SK-N-SH treated with all-trans-retinoic acid at 6 μM for 48 hours (cell line): Measurements from ENCODE around the gene RTN1.

Source experiments
- ATAC-seq: fragments of 200-7000 bp; cut with Tn5 transposase; 3 replicates; pipeline ENCODE4 v1.9.1; 2020; ENCODE audit warnings: mild to moderate bottlenecking, moderate library complexity
- BACH2 ChIP-seq: fragments of 250-450 bp; sonication (Bioruptor Pico); IDR thresholded peaks from 2 replicates; pipeline ENCODE4 v1.9.0; 2021; ENCODE audit warnings: mild to moderate bottlenecking, borderline replicate concordance
- CSDC2 ChIP-seq: fragments of 250-450 bp; sonication (Bioruptor Pico); IDR thresholded peaks from 2 replicates; pipeline ENCODE4 v1.5.0; 2020; ENCODE audit warnings: mild to moderate bottlenecking, moderate library complexity
- ESRRG ChIP-seq: fragments of 250-450 bp; sonication (Bioruptor Pico); IDR thresholded peaks from 2 replicates; pipeline ENCODE4 v1.6.1; 2021; ENCODE audit warnings: mild to moderate bottlenecking
- ISL1 ChIP-seq: fragments of 250-450 bp; sonication (Bioruptor Pico); IDR thresholded peaks from 2 replicates; pipeline ENCODE4 v2.1.2; 2022; ENCODE audit warnings: mild to moderate bottlenecking, moderate library complexity
- OSR1 ChIP-seq: fragments of 250-450 bp; sonication (Bioruptor Pico); IDR thresholded peaks from 2 replicates; pipeline ENCODE4 v1.8.0; 2022; ENCODE audit warnings: moderate library complexity, mild to moderate bottlenecking, inconsistent platforms
- PPARA ChIP-seq: fragments of 250-450 bp; sonication (Bioruptor Pico); IDR thresholded peaks from 2 replicates; pipeline ENCODE4 v1.5.0; 2020; ENCODE audit warnings: mild to moderate bottlenecking, borderline replicate concordance
- SNAI2 ChIP-seq: fragments of 250-450 bp; sonication (Bioruptor Pico); IDR thresholded peaks from 2 replicates; pipeline ENCODE4 v1.5.0; 2020; ENCODE audit warnings: mild to moderate bottlenecking, moderate library complexity
- TCF4 ChIP-seq: fragments of 250-450 bp; sonication (Bioruptor Pico); IDR thresholded peaks from 2 replicates; pipeline ENCODE4 v1.8.0; 2021; ENCODE audit warnings: mild to moderate bottlenecking, moderate library complexity, borderline replicate concordance
- TOX ChIP-seq: fragments of 250-450 bp; sonication (Bioruptor Pico); IDR thresholded peaks from 2 replicates; pipeline ENCODE4 v1.8.0; 2021; ENCODE audit warnings: mild to moderate bottlenecking, moderate library complexity, borderline replicate concordance
- ZC3H10 ChIP-seq: fragments of 250-450 bp; sonication (Bioruptor Pico); IDR thresholded peaks from 2 replicates; pipeline ENCODE4 v1.5.1; 2021; ENCODE audit warnings: mild to moderate bottlenecking, moderate library complexity
- ZFP3 ChIP-seq: fragments of 250-450 bp; sonication (Bioruptor Pico); IDR thresholded peaks from 2 replicates; pipeline ENCODE4 v1.5.0; 2020; ENCODE audit warnings: mild to moderate bottlenecking, moderate library complexity
- ZFP30 ChIP-seq: fragments of 450-650 bp; formaldehyde crosslinking; IDR thresholded peaks from 2 replicates; pipeline ENCODE4 v1.5.0; 2022; ENCODE audit warnings: mild to moderate bottlenecking, moderate library complexity
- ZNF565 ChIP-seq: fragments of 450-650 bp; formaldehyde crosslinking; conservative IDR thresholded peaks from 2 replicates; pipeline ENCODE4 v1.5.0; 2020; ENCODE audit warnings: low read depth, mild to moderate bottlenecking, moderate library complexity
- ZNF70 ChIP-seq: fragments of 450-650 bp; formaldehyde crosslinking; IDR thresholded peaks from 2 replicates; pipeline ENCODE4 v1.5.0; 2020; ENCODE audit warnings: mild to moderate bottlenecking, moderate library complexity
- ZNF8 ChIP-seq: fragments of 450-650 bp; formaldehyde crosslinking; IDR thresholded peaks from 2 replicates; pipeline ENCODE4 v1.5.0; 2020; ENCODE audit warnings: mild to moderate bottlenecking, moderate library complexity
- TF ChIP-seq, protein P1 (sequence below): fragments of 250-450 bp; sonication (Bioruptor Pico); IDR thresholded peaks from 2 replicates; pipeline ENCODE4 v1.5.0; 2020; ENCODE audit warnings: mild to moderate bottlenecking, moderate library complexity
- TF ChIP-seq, protein P2 (sequence below): fragments of 250-450 bp; sonication (Bioruptor Pico); IDR thresholded peaks from 2 replicates; pipeline ENCODE4 v1.8.0; 2020; ENCODE audit warnings: mild to moderate bottlenecking, moderate library complexity, borderline replicate concordance
- TF ChIP-seq, protein P3 (sequence below): fragments of 250-450 bp; sonication (Bioruptor Pico); IDR thresholded peaks from 2 replicates; pipeline ENCODE4 v1.5.1; 2020; ENCODE audit warnings: low read depth, mild to moderate bottlenecking, moderate library complexity

The RTN1 gene

DNA sequence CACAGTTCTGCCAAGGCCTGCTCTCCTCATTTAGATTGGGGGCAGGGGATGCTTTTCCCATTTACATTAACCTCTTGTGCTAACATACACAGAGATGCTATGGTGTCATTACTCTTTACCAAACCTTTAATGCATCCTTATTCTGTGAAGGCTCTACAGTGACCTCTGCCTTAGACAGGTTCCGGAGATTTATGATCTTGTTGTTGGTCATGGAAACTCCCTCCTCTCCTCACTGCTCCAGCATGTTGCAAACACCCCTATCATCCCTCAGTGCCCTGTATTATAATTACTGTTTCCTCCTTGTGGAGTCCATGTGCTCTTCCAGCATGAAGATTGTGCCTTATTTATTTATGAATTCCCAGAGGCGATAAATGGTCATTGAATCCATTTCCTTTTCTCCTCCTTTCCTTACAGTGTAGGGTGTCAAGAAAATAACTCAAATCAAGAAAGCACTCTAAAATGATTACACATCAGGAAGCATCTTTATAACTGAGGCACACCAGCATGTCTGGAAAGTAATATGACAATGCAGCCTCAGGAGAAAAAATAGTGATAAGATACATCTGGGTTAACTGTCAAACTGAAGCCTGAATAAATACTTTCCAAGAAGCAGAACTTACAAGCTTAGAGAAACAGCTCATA lies 37.8 kb downstream of the RTN1 start:
- TF ChIP-seq, protein P1, sequence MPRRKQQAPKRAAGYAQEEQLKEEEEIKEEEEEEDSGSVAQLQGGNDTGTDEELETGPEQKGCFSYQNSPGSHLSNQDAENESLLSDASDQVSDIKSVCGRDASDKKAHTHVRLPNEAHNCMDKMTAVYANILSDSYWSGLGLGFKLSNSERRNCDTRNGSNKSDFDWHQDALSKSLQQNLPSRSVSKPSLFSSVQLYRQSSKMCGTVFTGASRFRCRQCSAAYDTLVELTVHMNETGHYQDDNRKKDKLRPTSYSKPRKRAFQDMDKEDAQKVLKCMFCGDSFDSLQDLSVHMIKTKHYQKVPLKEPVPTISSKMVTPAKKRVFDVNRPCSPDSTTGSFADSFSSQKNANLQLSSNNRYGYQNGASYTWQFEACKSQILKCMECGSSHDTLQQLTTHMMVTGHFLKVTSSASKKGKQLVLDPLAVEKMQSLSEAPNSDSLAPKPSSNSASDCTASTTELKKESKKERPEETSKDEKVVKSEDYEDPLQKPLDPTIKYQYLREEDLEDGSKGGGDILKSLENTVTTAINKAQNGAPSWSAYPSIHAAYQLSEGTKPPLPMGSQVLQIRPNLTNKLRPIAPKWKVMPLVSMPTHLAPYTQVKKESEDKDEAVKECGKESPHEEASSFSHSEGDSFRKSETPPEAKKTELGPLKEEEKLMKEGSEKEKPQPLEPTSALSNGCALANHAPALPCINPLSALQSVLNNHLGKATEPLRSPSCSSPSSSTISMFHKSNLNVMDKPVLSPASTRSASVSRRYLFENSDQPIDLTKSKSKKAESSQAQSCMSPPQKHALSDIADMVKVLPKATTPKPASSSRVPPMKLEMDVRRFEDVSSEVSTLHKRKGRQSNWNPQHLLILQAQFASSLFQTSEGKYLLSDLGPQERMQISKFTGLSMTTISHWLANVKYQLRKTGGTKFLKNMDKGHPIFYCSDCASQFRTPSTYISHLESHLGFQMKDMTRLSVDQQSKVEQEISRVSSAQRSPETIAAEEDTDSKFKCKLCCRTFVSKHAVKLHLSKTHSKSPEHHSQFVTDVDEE (CRISPR knock-in tag), result no peak
- no peak for TF ChIP-seq ESRRG (CRISPR knock-in tag)
- TF ChIP-seq ZNF8, result no peak
- TF ChIP-seq ZC3H10, result no peak
- TF ChIP-seq TOX (CRISPR knock-in tag), result no peak
- no peak for TF ChIP-seq ZNF70 (CRISPR knock-in tag)
- no peak for TF ChIP-seq OSR1 (CRISPR knock-in tag)
- TF ChIP-seq ZNF565 (CRISPR knock-in tag), result no peak
- no peak for TF ChIP-seq ZFP30 (CRISPR knock-in tag)
- TF ChIP-seq BACH2 (CRISPR knock-in tag), result no peak
- TF ChIP-seq, all 23 proteins: peak for 0
- no peak for ATAC-seq

DNA sequence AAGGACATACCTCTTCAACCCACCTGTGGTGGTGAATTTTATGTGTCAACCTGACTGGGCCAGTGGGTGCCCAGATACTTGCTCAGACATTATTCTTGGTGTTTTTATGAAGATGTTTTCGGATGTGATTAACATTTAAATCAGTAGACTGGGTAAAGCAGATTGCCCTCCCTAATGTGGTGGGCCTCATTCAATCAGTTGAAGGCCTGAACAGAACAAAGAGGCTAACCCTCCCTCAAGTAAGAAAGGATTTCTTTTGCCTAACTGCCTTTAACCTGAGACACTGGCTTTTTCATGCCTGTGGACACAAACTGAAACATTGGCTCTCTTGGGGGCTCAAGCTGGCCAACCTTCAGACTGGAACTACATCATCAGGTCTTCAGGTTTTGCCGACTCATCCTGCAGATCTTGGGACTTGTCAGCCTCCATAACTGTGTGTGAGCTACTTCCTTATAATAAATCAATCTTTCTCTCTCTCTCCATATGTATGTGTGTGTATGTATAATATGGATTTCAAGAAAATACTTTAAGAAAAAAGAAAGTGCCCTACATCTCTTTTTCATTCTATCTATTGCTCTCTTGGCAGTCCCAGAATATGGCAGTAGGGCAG lies 39.4 kb downstream of the RTN1 start:
- ATAC-seq, result no peak
- TF ChIP-seq ZC3H10, result no peak

DNA sequence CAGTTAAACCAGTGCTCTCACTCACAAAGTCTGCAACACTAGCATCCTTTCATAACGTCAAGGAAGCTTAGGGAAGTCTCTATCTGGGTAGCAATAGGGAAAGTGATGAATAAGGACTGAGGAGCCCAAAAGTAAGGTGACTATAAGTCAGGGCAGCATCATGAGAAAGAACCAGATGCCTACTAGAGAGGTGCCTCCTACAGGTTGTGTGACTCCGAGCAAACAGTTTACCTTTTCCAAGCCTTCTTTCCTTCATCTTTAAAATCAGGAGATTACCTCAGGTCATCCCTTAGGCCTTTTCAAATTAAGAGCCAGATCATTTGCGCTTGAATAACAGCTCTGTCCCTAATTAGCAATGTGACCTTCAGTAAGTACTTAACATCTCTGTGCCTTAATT lies 40.2 kb downstream of the RTN1 start:
- TF ChIP-seq ISL1 (CRISPR knock-in tag), result no peak
- no peak for TF ChIP-seq ZFP3 (CRISPR knock-in tag)
- no peak for TF ChIP-seq ZNF70 (CRISPR knock-in tag)
- TF ChIP-seq, protein P2, sequence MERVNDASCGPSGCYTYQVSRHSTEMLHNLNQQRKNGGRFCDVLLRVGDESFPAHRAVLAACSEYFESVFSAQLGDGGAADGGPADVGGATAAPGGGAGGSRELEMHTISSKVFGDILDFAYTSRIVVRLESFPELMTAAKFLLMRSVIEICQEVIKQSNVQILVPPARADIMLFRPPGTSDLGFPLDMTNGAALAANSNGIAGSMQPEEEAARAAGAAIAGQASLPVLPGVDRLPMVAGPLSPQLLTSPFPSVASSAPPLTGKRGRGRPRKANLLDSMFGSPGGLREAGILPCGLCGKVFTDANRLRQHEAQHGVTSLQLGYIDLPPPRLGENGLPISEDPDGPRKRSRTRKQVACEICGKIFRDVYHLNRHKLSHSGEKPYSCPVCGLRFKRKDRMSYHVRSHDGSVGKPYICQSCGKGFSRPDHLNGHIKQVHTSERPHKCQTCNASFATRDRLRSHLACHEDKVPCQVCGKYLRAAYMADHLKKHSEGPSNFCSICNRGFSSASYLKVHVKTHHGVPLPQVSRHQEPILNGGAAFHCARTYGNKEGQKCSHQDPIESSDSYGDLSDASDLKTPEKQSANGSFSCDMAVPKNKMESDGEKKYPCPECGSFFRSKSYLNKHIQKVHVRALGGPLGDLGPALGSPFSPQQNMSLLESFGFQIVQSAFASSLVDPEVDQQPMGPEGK (CRISPR knock-in tag), result no peak
- no peak for TF ChIP-seq ZNF565 (CRISPR knock-in tag)
- no peak for TF ChIP-seq PPARA (CRISPR knock-in tag)
- no peak for TF ChIP-seq ESRRG (CRISPR knock-in tag)
- TF ChIP-seq CSDC2 (CRISPR knock-in tag), result no peak
- TF ChIP-seq TCF4 (CRISPR knock-in tag), result no peak
- TF ChIP-seq SNAI2 (CRISPR knock-in tag), result no peak
- TF ChIP-seq ZC3H10, result no peak
- no peak for TF ChIP-seq ZFP30 (CRISPR knock-in tag)
- TF ChIP-seq, protein P3, sequence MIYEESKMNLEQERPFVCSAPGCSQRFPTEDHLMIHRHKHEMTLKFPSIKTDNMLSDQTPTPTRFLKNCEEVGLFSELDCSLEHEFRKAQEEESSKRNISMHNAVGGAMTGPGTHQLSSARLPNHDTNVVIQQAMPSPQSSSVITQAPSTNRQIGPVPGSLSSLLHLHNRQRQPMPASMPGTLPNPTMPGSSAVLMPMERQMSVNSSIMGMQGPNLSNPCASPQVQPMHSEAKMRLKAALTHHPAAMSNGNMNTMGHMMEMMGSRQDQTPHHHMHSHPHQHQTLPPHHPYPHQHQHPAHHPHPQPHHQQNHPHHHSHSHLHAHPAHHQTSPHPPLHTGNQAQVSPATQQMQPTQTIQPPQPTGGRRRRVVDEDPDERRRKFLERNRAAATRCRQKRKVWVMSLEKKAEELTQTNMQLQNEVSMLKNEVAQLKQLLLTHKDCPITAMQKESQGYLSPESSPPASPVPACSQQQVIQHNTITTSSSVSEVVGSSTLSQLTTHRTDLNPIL (CRISPR knock-in tag), result no peak
- TF ChIP-seq TOX (CRISPR knock-in tag), result no peak
- no peak for ATAC-seq

DNA sequence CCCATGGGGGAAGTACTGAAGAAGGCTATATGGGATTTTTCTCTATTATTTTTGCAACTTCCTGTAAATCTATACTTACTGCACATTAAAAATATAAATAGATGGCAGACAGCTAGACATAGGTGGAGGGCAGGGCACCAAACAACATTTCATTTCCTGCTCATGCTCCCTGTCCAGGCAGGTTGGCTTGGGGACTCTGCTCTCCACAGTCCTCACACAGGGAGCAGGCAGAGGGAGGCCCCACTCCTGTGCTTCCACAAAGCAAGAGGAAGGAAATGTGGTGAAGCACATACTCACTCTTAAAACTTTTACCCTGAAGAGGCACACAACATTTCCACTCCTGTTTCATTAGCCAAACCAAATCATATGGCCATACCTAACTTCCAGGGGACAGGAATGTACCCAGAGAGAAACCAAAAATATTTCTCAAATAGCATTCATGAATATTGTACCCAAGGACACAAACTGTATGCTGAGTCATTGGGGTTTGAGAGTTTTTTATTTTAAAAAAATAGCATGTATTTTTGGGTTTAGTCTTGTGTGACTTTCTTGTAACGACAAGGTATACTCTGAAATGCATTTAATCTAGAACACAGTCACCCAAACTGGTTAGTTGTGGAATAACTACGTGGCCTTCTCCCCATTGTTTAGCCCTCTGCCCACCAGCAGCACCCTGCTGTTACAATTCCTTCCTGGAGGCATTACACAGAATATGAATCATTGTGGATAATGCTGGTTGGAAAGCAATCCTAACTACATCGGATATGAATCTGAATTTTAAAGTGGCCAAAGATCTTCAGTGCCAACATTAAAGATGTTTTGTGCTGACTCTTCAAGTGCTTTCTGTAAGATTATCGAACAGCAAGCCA lies 40.9 kb downstream of the RTN1 start:
- TF ChIP-seq, protein P2 (CRISPR knock-in tag), result no peak
- TF ChIP-seq ZC3H10 (no peak), TCF4 (CRISPR knock-in tag) (no peak), ESRRG (CRISPR knock-in tag) (no peak), ZFP3 (CRISPR knock-in tag) (no peak)
- ATAC-seq, result no peak
